NCI-H526 (cell line): ENCODE measurements around the gene GOLGA6C.
A peak's percentile ranks its signal among the peaks of the same experiment; 100 is the strongest.
"Not testable (repeated sequence)": the region's sequence is repeated elsewhere in the genome, so short reads cannot be mapped to it uniquely, and the experiment has no call there.

ENCODE experiments used
- DNase-seq, 2 experiments: peaks; one replicate each; lab custom pipeline; 2025; lab: John Stamatoyannopoulos, UW

Gene GOLGA6C

GRCh38 chr15:75227112-75227511 is 31.0 kb upstream of the GOLGA6C start:
- DNase-seq, result peak in 1 of 2 experiments; percentile 25

- DNase-seq, result no peak
Observed at GRCh38 chr15:75227663-75228280, 30.4 kb upstream of the GOLGA6C start.

GRCh38 chr15:75228787-75229186 is 29.3 kb upstream of the GOLGA6C start:
- DNase-seq, result no peak

- DNase-seq, result no peak
Observed at GRCh38 chr15:75229191-75230015, 28.7 kb upstream of the GOLGA6C start.

- DNase-seq, result no peak
Observed at GRCh38 chr15:75230016-75230343, 28.2 kb upstream of the GOLGA6C start.

- peak; percentile 96 for DNase-seq
Observed at GRCh38 chr15:75230551-75231371, 27.4 kb upstream of the GOLGA6C start.

- no peak for DNase-seq
Observed at GRCh38 chr15:75231836-75232235, 26.3 kb upstream of the GOLGA6C start.

- DNase-seq, result no peak
Observed at GRCh38 chr15:75232252-75232813, 25.8 kb upstream of the GOLGA6C start.

GRCh38 chr15:75232826-75233503 is 25.2 kb upstream of the GOLGA6C start:
- no peak for DNase-seq

GRCh38 chr15:75233504-75234190 is 24.5 kb upstream of the GOLGA6C start:
- DNase-seq, result no peak

- no peak for DNase-seq
Observed at GRCh38 chr15:75234191-75234810, 23.8 kb upstream of the GOLGA6C start.

GRCh38 chr15:75235051-75235673 is 23.0 kb upstream of the GOLGA6C start:
- DNase-seq, result no peak

- DNase-seq, result no peak
Observed at GRCh38 chr15:75235760-75236729, 22.1 kb upstream of the GOLGA6C start.

GRCh38 chr15:75237316-75237982 is 20.7 kb upstream of the GOLGA6C start:
- peak; percentile 54 to 86 for DNase-seq

GRCh38 chr15:75238150-75238549 is 20.0 kb upstream of the GOLGA6C start:
- DNase-seq, result no peak

- not testable (repeated sequence) for DNase-seq
Observed at GRCh38 chr15:75245741-75246140, 12.4 kb upstream of the GOLGA6C start.

GRCh38 chr15:75248991-75249390 is 9.1 kb upstream of the GOLGA6C start:
- not testable (repeated sequence) for DNase-seq

- no peak for DNase-seq
Observed at GRCh38 chr15:75249726-75250125, 8.4 kb upstream of the GOLGA6C start.
